ENCODE data around the gene KDM3B.
"Not testable (repeated sequence)": the region's sequence is repeated elsewhere in the genome, so short reads cannot be mapped to it uniquely, and the experiment has no call there.

The KDM3B gene

GRCh38 chr5:138468966-138469539 lies 116.6 kb downstream of the KDM3B start:
- DNase-seq, result no peak

DNA sequence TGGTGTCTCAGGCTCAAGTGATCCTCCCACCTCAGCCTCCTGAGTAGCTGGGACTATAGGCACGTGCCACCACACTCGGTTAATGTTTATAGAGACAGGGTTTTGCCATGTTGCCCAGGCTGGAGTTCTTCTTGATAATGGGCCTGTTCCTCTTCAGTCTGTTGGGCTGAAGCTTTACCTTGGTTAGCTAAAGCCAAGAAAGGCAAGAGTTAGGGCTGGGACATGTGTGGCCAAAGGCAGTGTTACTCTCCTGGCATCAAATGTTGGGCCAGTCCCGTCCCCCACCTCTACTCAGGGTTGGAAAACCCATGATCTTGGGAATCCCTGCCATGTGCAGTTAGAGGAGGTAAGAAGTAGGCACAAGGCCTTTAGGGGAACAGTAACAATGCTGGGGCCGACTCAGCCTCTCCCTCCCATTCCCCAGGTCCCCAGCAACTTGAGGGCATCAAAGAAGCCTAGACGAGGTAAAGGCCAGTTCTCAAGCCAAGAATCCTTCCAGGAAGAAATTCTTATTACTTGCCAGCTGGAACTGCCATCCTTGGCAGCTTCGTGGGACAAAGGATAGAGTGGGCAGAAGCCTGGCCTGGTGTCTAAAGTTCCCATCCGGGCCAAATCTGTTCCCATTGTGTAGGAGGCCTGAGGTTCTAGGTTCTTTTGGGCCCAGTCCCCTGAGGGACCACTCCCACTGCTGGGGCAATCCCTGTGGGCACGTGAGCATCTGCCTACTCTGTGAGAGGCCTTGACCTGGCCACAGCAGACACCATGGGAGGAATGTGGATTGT lies 117.2 kb downstream of the KDM3B start:
- DNase-seq, result no peak

- no peak for DNase-seq
Measured at GRCh38 chr5:138470322-138471051, 118.0 kb downstream of the KDM3B start.

- DNase-seq, result no peak
Measured at GRCh38 chr5:138471052-138471361, 118.5 kb downstream of the KDM3B start.

- DNase-seq, result no peak
Measured at GRCh38 chr5:138472353-138472752, 119.9 kb downstream of the KDM3B start.

- not testable (repeated sequence) for DNase-seq
Measured at GRCh38 chr5:138473151-138473550, 120.7 kb downstream of the KDM3B start.

DNA sequence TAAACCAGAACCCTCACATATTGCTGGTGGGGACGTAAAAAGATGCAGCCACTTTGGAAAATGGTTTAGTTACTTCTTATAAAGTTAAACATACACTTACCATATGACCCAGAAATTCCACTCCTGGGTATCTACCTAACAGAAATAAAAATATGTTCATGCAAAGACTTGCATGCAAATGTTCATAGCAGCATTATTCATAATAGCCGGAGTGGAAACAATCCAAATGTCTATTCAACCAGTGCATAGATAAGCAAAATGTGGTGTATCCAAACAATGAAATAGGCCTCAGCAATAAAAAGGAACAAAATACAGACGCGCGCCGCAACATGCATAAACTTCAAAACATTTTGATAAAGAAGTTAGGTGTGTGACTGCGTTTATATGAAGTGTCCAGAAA lies 124.4 kb downstream of the KDM3B start:
- DNase-seq, result no peak

GRCh38 chr5:138482638-138483037 lies 130.2 kb downstream of the KDM3B start:
- DNase-seq, result no peak
